T-helper 22 cell (primary cell): ENCODE results near the gene NNT.
"Not testable (repeated sequence)": the region's sequence is repeated elsewhere in the genome, so short reads cannot be mapped to it uniquely, and the experiment has no call there.

Experiments used
- DNase-seq: peaks from one replicate; pipeline ENCODE4 v3.0.0-alpha.2; 2020; ENCODE audit warnings: low read depth

NNT gene

GRCh38 chr5:43583724-43584123, 19.3 kb upstream of the NNT start:
- no peak for DNase-seq

DNA sequence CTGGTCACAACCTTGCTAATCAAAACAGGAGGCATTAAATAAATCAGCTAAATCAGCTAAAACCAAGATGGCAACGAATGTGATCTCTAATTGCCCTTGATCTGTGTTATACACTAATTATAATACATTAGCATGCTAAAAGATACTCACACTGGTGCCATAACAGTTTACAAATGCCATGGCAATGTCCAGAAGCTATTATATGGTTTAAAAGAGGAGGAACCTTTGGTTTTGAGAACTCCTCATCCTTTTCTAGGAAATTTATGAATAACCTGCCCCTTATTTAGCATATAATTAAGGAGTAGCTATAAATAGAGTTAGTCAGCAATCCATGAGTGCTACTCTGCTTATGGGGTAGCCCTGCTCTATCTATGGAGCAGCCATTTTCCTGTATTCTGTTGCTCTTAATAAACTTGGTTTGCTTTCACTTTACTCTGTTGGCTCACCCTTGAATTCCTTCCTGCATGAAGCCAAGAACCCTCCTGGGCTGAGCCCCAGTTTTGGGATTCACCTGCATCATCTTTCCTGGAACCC, 18.7 kb upstream of the NNT start:
- no peak for DNase-seq

GRCh38 chr5:43588842-43589241, 14.1 kb upstream of the NNT start:
- DNase-seq, result no peak

DNA sequence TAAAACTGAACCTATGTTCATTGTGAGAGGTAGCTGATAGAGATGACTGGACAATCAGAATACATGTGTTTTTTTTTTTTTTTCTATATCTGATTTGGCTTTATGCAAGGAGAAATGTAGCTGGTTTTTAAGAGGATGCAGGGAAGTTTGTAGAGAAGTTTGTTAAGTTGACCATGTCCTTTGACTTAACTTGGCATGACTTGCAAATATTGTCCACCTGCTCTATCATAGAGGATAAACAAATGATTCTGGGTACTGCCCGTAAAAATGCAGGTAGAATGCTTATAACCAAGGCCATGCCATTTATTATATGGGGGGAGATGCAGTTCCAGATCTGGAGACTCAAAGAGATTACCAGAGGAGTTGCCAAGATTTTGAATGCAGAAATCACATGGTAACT, 13.7 kb upstream of the NNT start:
- DNase-seq, result no peak

- DNase-seq, result no peak
Observed at GRCh38 chr5:43590700-43591099, 12.3 kb upstream of the NNT start.

GRCh38 chr5:43592363-43592762, 10.6 kb upstream of the NNT start:
- DNase-seq, result no peak

DNA sequence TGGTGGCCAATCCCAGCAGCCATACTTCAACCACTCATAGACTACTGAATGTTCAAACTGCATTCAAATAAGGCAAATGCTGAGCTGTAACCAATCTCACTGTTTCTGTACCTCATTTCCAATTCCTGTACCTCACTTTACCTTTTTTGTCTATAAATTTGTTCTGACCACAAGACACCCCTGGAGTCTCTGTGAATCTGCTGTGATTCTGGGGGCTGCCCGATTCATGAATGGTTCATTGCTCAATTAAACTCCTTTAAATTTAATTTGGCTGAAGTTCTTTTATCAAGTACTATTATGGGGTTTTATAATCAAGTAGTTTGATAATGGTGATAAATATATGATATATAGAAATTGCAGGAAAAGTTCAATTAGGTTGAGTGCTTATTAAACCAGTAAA, 4.1 kb upstream of the NNT start:
- not testable (repeated sequence) for DNase-seq

DNA sequence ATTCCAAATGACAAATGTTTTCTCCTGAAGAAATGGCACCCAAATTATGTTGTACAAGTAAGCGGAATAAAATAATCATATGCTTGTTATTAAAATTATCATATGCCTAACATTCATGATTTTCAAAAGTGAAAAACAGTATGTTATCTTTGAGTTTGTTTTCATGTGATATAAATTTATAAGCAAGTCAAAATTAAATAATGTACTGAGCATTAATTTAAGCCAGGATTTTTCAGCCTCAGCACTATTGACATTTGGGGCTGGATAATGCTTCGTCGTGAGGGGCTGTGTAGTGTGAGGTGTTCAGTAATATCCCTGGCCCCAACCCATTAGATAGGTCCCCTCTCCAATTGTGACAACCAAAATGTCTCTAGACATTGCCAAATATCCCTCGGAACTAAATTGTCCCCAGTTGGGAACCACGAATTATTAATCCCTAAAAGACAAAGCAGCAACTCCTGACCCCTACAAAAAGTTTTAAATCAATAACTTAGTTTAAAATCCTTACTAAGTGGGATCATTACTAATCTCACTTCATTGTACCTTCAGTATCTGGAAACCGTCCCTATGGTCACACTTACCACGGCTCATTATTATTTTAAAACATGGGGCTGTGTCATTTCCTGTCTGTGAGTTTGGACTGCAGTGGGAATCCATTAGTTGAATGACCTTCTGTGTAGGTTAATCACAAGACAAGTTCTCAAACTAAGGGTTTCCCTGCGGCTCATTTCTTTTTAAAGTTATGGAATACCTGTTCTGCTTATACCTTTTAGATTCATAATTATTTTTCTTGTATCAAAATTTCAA, 1.3 kb upstream of the NNT start:
- DNase-seq, result no peak

GRCh38 chr5:43603344-43604217, 601 bp downstream of the NNT start:
- peak; percentile 65 for DNase-seq

GRCh38 chr5:43604699-43605098, 1.7 kb downstream of the NNT start:
- no peak for DNase-seq

- no peak for DNase-seq
Observed at GRCh38 chr5:43606351-43606750, 3.4 kb downstream of the NNT start.

DNA sequence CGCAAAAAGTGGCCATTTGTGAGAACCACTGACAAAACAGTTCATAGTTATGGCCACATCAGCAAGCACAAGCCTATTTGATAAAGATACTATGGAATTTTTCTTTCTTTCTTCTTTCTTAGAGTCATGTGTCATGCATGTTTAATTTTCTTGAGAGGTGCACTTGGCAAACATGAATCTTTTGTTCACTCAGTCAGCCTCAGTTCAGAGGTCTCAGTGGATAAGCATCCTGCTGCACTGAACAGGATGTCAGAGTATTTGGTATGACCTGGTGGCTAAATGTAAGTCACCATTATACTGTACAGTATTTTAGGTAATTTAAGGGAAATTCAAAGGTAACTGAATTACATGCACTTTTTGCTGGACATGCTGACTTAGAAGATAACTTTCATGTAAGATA, 5.4 kb downstream of the NNT start:
- no peak for DNase-seq

- no peak for DNase-seq
Observed at GRCh38 chr5:43609752-43610151, 6.8 kb downstream of the NNT start.

GRCh38 chr5:43613370-43613769, 10.4 kb downstream of the NNT start:
- DNase-seq, result no peak

- DNase-seq, result no peak
Observed at GRCh38 chr5:43615445-43616184, 12.6 kb downstream of the NNT start.

DNA sequence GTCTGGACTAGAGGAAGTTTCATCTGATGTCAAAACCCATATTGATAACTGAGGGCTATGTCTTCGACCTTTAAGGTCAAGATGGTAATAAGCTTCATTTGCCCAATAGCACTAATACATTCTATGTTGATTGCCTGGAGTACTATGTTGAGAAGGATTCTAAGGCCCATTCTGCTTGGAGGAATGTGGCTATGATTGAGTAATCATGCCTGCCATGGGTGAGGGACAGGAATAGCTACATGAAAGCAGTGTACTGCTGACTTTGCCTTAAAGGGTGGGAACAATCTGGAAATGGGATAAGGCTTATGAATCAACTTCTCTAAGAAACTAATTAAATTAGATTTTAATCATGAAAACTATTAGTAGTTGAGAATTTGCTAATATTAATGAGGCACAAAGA, 13.6 kb downstream of the NNT start:
- DNase-seq, result no peak

DNA sequence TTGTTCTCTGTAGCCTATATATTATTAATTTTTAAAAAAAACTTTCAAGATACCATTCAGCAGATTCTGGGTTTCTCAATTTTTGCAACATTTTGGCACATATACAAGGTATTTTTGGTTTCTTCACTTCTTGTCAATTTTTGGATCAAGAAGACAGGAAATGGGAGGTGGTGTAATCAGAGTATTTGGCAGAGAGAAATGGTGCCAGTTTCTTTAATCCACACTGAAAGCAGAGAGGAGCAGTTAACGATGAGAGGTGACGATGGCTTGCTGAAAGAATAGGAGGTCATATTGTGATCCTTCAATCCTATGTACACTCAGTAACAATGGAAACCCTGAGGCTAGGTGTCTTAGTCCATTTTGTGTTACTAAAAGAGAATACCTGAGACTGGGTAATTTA, 16.4 kb downstream of the NNT start:
- no peak for DNase-seq

- DNase-seq, result no peak
Observed at GRCh38 chr5:43619911-43620310, 16.9 kb downstream of the NNT start.

GRCh38 chr5:43620944-43621505, 18.0 kb downstream of the NNT start:
- no peak for DNase-seq

- no peak for DNase-seq
Observed at GRCh38 chr5:43622074-43622473, 19.1 kb downstream of the NNT start.

- no peak for DNase-seq
Observed at GRCh38 chr5:43623048-43623680, 20.2 kb downstream of the NNT start.

DNA sequence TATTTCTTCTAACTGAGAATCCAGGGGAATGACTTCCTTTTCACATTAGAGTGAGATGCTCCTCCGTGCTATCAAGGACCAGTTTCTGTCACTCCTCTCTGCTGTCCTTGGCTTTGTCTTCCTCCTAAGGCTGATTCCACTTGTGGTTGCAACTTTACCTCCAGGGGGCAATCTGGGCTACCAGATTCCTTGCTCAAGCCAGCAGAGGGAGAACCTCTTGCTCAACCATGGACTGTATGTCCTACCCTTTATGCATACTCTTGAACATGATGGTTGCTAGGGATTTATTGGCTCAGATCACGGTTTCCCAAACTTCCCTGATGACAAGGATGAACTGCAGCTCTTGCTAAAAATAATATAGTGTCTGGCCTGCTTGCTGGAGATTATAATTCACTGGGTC, 24.0 kb downstream of the NNT start:
- DNase-seq, result no peak
